SK-N-SH (cell line): ENCODE measurements around the gene PPP2R5B. TPM values are rescaled to one million over a fixed set of nuclear protein-coding genes. Genes with fewer than 3 reads are reported as not detected.

ENCODE experiments used
- CTCF ChIA-PET: fragments of 300-600, 350-600 bp; formaldehyde crosslinking; extraction: SDS; loops from one replicate; lab custom pipeline; 2021; lab: Yijun Ruan, JAX
- POLR2A ChIA-PET: fragments of 350-600 bp; sonication (Branson Sonifier 250); formaldehyde crosslinking; extraction: SDS; loops from one replicate; lab custom pipeline; 2020; ENCODE audit warnings: antibody characterized with exemption, inconsistent platforms; lab: Yijun Ruan, JAX
- DNase-seq: peaks from one replicate; pipeline ENCODE4 v3.0.0; 2012
- H2AFZ ChIP-seq: fragments of 200-600 bp; sonication (generic); 2 replicates; pipeline ENCODE4 v1.8.1; 2016; ENCODE audit warnings: antibody characterized with exemption, mild to moderate bottlenecking, low read depth
- H3F3A ChIP-seq: fragments of 200-600 bp; sonication (generic); replicated peaks from 2 replicates; pipeline ENCODE3; 2016; ENCODE audit warnings: antibody characterized with exemption, mild to moderate bottlenecking; ENCODE audit not compliant: insufficient read depth
- H3K27ac ChIP-seq, 2 experiments: fragments of 200-500 bp in 1 of 2; fragments of 200-600 bp in 1 of 2; sonication (Bioruptor generic) in 1 of 2; sonication (generic), shearing (Covaris generic) in 1 of 2; 2 replicates each; pipeline versions ENCODE4 v1.5.1 to v1.6.1; 2014 to 2016; ENCODE audit warnings: low read depth in 2 of 2, inconsistent platforms in 1 of 2, low read length in 1 of 2, mild to moderate bottlenecking in 1 of 2, mixed read lengths in 1 of 2
- H3K27me3 ChIP-seq: fragments of 200-600 bp; sonication (generic), shearing (Covaris generic); 2 replicates; pipeline ENCODE4 v1.6.1; 2016; ENCODE audit warnings: mixed run types; ENCODE audit not compliant: insufficient read depth
- H3K36me3 ChIP-seq, 2 experiments: fragments of 200-500 bp in 1 of 2; fragments of 200-600 bp in 1 of 2; sonication (Bioruptor generic) in 1 of 2; sonication (generic) in 1 of 2; replicated peaks in 1 of 2; 2 replicates each; pipeline versions ENCODE3 to v1.5.1; 2014 to 2016; ENCODE audit warnings: low read length in 1 of 2, mild to moderate bottlenecking in 1 of 2; ENCODE audit not compliant: insufficient read depth in 2 of 2, control insufficient read depth in 1 of 2
- H3K4me1 ChIP-seq, 2 experiments: fragments of 200-500 bp in 1 of 2; fragments of 200-600 bp in 1 of 2; sonication (Bioruptor generic) in 1 of 2; sonication (generic), shearing (Covaris generic) in 1 of 2; 2 replicates each; pipeline versions ENCODE4 v1.5.1 to v1.6.1; 2014 to 2016; ENCODE audit warnings: low read depth in 1 of 2, low read length in 1 of 2, mixed run types in 1 of 2; ENCODE audit not compliant: insufficient read depth in 2 of 2, control insufficient read depth in 1 of 2
- H3K4me2 ChIP-seq: fragments of 200-600 bp; sonication (generic), shearing (Covaris generic); 2 replicates; pipeline ENCODE4 v1.6.1; 2017; ENCODE audit warnings: mixed run types
- H3K4me3 ChIP-seq, 2 experiments: fragments of 200-500 bp in 1 of 2; fragments of 200-600 bp in 1 of 2; sonication (Bioruptor generic) in 1 of 2; sonication (generic), shearing (Covaris generic) in 1 of 2; 2 replicates each; pipeline versions ENCODE4 v1.5.1 to v1.8.1; 2014 to 2016; ENCODE audit warnings: low read depth in 2 of 2, inconsistent platforms in 1 of 2, low read length in 1 of 2, mild to moderate bottlenecking in 1 of 2, mixed read lengths in 1 of 2, moderate library complexity in 1 of 2
- H3K79me2 ChIP-seq: fragments of 200-600 bp; sonication (generic); 2 replicates; pipeline ENCODE4 v1.8.1; 2017; ENCODE audit warnings: mild to moderate bottlenecking; ENCODE audit not compliant: insufficient read depth
- H3K9ac ChIP-seq: fragments of 200-600 bp; sonication (generic); 2 replicates; pipeline ENCODE4 v1.6.1; 2017; ENCODE audit warnings: mixed run types
- H3K9me2 ChIP-seq: fragments of 200-600 bp; sonication (generic); 2 replicates; pipeline ENCODE4 v1.6.1; 2017; ENCODE audit warnings: mixed run types
- H3K9me3 ChIP-seq: fragments of 200-600 bp; sonication (generic); 2 replicates; pipeline ENCODE4 v1.6.1; 2017; ENCODE audit warnings: mixed run types, mild to moderate bottlenecking, moderate library complexity
- H4K20me1 ChIP-seq: fragments of 200-600 bp; sonication (generic); 2 replicates; pipeline ENCODE4 v1.6.1; 2017; ENCODE audit warnings: mild to moderate bottlenecking, mixed run types; ENCODE audit not compliant: insufficient read depth
- FOSL2 ChIP-seq: IDR thresholded peaks from 2 replicates; pipeline ENCODE4 v1.4.0; 2012; ENCODE audit warnings: low read depth, mild to moderate bottlenecking, moderate library complexity, borderline replicate concordance
- IRF3 ChIP-seq: fragments of 150-350 bp; IDR thresholded peaks from 2 replicates; pipeline ENCODE4 v1.6.1; 2016; ENCODE audit warnings: mild to moderate bottlenecking, low read depth, low read length
- JUND ChIP-seq: IDR thresholded peaks from 2 replicates; pipeline ENCODE4 v1.4.0; 2012
- MAX ChIP-seq: IDR thresholded peaks from 2 replicates; pipeline ENCODE4 v1.4.0; 2012; ENCODE audit warnings: low read depth
- NFIC ChIP-seq: IDR thresholded peaks from 2 replicates; pipeline ENCODE4 v1.4.0; 2012; ENCODE audit warnings: borderline replicate concordance
- POLR2AphosphoS5 ChIP-seq: IDR thresholded peaks from 2 replicates; pipeline ENCODE4 v1.6.1; 2012; ENCODE audit warnings: low read depth, low read length
- RAD21 ChIP-seq: IDR thresholded peaks from 2 replicates; pipeline ENCODE4 v1.6.1; 2012; ENCODE audit warnings: mild to moderate bottlenecking, low read length
- RCOR1 ChIP-seq: fragments of 150-350 bp; IDR thresholded peaks from 2 replicates; pipeline ENCODE4 v1.6.1; 2017; ENCODE audit warnings: antibody characterized with exemption, low read length
- REST ChIP-seq: IDR thresholded peaks from 2 replicates; pipeline ENCODE4 v1.6.1; 2012; ENCODE audit warnings: mild to moderate bottlenecking, low read depth, low read length, moderate library complexity
- SMC3 ChIP-seq: IDR thresholded peaks from 2 replicates; pipeline ENCODE4 v1.6.1; 2012; ENCODE audit warnings: low read depth, low read length, improper control_type of control experiment
- YY1 ChIP-seq: IDR thresholded peaks from 2 replicates; pipeline ENCODE4 v1.4.0; 2012; ENCODE audit warnings: low read depth, mild to moderate bottlenecking
- ZBTB33 ChIP-seq: IDR thresholded peaks from 2 replicates; pipeline ENCODE4 v1.4.0; 2012; ENCODE audit warnings: low read depth, borderline replicate concordance
- WGBS: methylation state at CpG from one replicate; pipeline ENCODE4 v1.1.6; 2017; ENCODE audit warnings: low lambda C conversion rate; 5-methylcytosine and 5-hydroxymethylcytosine counted together
- polyA plus RNA-seq, 3 experiments: library from polyadenylated mRNA; depleted of rRNA; stranded (reverse); fragments of >200 nt; gene quantifications; 2 replicates each; pipeline ENCODE4 v1.2.3, GENCODE V29; 2012

Gene PPP2R5B
- polyA plus RNA-seq, 1 of the 3 experiments (the other 2 are of a cell fraction): 15.1 TPM

GRCh38 chr11:64934682-64935358 lies 10.3 kb downstream of the PPP2R5B start:
- Histone ChIP-seq H3K4me1 (peaks cover 0 to 6% of the 10 kb centered on the region in 2 experiments; a peak in 1 of 4 replicates), H3K27me3 (no peaks in the 10 kb centered on the region), H2AFZ (no peak overlapping the region), H3K79me2 (no peaks in the 10 kb centered on the region), H3K4me2 (no peak overlapping the region), H3K4me3 (no peak overlapping the region), H4K20me1 (no peaks in the 10 kb centered on the region), H3K9me2 (no peaks in the 10 kb centered on the region), H3K9me3 (no peaks in the 10 kb centered on the region), H3K27ac (no peak overlapping the region), H3K36me3 (peaks cover 11 to 32% of the 10 kb centered on the region in 2 experiments), H3K9ac (no peak overlapping the region), H3F3A (no peaks in the 10 kb centered on the region)
- 81% methylated on average over 24 of the region's 27 CpGs for WGBS
- no peak for DNase-seq
- POLR2A ChIA-PET: no interaction called here
- TF ChIP-seq ZBTB33 (no peak), REST (no peak), RCOR1 (no peak), YY1 (no peak), FOSL2 (no peak), RAD21 (no peak), JUND (no peak)
- CTCF ChIA-PET: no interaction called here

GRCh38 chr11:64935359-64936081 lies 11.0 kb downstream of the PPP2R5B start, which contains the start of gene GPHA2:
GPHA2 (minus strand) TSS chr11:64935893; CDS start chr11:64935460, 433 bp downstream.
- H3K27me3 ChIP-seq: no peaks in the 10 kb centered on the region
- H3K4me3 ChIP-seq: no peak within 1 kb of the TSS
- no peaks in the 10 kb centered on the region for H3F3A ChIP-seq
- H3K9me3 ChIP-seq: no peaks in the 10 kb centered on the region
- ChIA-PET CTCF (interaction anchor here (1.2 kb wide), 3 partner anchors 9 to 79 kb away, joined by 3 to 5 read pairs (median 4); partner anchors contain the start of gene ARL2), POLR2A (no interaction called here)
- no peak within 1 kb of the TSS for H3K4me2 ChIP-seq
- H4K20me1 ChIP-seq: no peaks in the 10 kb centered on the region
- DNase-seq: no peak
- H3K9me2 ChIP-seq: no peaks in the 10 kb centered on the region
- 80% methylated on average over 14 of the region's 14 CpGs for WGBS
- H2AFZ ChIP-seq: no peak within 1 kb of the TSS
- peaks cover 0 to 6% of the 10 kb centered on the region in 2 experiments; a peak in 1 of 4 replicates for H3K4me1 ChIP-seq
- no peaks in the 10 kb centered on the region for H3K79me2 ChIP-seq
- H3K9ac ChIP-seq: no peak within 1 kb of the TSS
- H3K36me3 ChIP-seq: peaks cover 9 to 26% of the 10 kb centered on the region in 2 experiments
- no peak within 1 kb of the TSS for H3K27ac ChIP-seq
- TF ChIP-seq RCOR1 (no peak), REST (no peak), POLR2AphosphoS5 (no peak), SMC3 (no peak), MAX (no peak), IRF3 (no peak), NFIC (no peak)
